Stimulated activated CD4-positive, alpha-beta T cell treated with anti-CD3 and anti-CD28 coated beads, Interleukin-4, amount 100 ng/mL, for 1 hour (primary cell): ENCODE results near the gene XYLT1.
A peak's percentile ranks its signal among the peaks of the same experiment; 100 is the strongest.
"Not testable (repeated sequence)": the region's sequence is repeated elsewhere in the genome, so short reads cannot be mapped to it uniquely, and the experiment has no call there.

Source experiments
- DNase-seq: peaks from one replicate; pipeline ENCODE4 v3.0.0-alpha.2; 2020

XYLT1 gene

DNA sequence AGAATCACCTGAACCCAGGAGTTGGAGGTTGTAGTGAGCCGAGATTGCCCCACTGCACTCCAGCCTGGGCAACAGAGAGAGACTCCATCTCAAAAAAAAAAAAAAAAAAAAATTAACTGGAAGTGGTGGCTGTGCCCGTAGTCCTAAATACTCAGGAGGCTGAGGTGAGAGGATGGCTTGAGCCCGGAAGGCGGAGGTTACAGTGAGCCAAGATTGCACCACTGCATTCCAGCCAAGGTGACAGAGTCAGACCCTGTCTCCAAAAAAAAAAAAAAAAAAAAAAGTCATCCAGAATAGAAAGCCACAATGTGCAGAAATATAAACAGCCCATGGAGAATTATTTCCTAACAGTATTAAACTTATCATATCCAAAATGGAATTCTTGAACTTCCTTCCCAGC, 11.6 kb upstream of the XYLT1 start:
- DNase-seq: not testable (repeated sequence)

- DNase-seq: no peak
Measured at GRCh38 chr16:17481736-17482135, 11.0 kb upstream of the XYLT1 start.

- DNase-seq: not testable (repeated sequence)
Measured at GRCh38 chr16:17477260-17477545, 6.4 kb upstream of the XYLT1 start.

- peak; percentile 19 for DNase-seq
Measured at GRCh38 chr16:17476414-17477259, 5.9 kb upstream of the XYLT1 start.

DNA sequence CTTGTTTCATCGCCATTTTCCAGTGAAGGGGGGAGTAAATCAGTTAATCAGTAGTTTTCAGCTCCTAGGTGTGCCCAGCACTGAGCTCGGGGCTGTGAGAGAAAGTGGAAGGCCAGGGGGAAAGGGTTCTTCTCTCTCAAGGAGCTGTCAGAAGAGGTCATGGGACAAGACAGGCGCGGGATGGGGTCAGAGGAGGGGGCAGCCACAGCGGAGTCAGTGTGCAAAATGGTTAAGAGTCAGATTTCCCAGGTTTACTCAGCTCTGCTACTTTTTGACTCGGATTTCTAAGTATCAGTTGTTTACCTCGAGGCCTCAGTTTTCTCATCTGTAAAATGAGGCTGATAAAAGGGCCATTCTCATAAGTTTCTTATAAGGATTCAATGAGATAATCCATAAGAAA, 4.3 kb upstream of the XYLT1 start:
- DNase-seq: no peak

- DNase-seq: no peak
Measured at GRCh38 chr16:17474572-17474971, 3.8 kb upstream of the XYLT1 start.

DNA sequence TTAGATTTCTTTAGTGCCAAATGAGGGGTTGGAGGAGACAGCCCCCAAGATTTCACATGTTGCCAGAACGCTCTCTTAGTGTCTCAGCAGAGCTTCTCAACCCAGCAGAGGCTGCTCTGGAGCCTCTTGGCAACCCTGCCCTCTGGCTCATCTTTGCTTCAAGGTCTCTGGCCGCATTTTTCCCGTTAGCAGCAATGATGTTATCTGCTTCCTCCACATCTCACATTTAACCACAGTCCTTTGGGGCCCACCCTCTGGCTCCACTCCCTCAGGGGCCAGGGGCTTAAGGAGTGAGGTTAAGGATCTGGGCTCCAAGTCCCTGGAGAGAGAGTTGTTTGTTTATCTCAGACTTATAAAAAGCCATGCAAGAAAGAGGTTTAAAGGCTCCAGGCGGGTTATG, 3.3 kb upstream of the XYLT1 start:
- DNase-seq: no peak

DNA sequence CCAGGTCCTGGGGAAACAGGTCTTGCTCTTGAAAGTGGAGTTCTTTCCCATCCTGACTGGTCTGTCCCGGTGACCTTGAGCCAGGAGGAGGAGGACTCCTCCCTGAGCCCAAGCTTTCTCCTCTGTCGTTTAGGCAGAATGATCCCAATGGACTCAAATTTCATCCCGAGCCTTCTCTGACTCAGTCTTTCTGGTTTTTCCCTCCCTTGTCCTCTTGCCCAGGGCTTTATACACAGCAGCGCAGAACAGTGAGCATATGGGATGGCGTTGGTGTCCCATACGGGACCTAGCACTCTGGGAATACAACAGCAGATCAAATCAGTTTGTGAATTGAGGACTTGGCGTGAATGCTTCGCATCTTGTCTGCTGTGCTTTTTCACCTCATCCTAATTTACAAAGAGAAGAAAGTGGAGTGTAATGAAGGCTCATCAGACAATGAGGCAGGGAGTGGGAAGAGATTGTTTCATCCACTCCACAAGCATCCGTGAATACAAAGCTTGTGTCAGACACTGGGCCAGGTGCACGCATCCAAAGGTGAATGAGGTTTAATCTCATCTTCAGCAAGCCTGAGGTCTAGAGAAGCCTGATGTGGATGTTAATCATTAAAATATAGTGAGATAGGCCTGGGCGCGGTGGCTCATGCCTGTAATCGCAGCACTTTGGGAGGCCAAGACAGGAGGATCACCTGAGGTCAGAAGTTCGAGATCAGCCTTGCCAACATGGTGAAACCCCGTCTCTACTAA, 1.1 kb upstream of the XYLT1 start:
- no peak for DNase-seq

DNA sequence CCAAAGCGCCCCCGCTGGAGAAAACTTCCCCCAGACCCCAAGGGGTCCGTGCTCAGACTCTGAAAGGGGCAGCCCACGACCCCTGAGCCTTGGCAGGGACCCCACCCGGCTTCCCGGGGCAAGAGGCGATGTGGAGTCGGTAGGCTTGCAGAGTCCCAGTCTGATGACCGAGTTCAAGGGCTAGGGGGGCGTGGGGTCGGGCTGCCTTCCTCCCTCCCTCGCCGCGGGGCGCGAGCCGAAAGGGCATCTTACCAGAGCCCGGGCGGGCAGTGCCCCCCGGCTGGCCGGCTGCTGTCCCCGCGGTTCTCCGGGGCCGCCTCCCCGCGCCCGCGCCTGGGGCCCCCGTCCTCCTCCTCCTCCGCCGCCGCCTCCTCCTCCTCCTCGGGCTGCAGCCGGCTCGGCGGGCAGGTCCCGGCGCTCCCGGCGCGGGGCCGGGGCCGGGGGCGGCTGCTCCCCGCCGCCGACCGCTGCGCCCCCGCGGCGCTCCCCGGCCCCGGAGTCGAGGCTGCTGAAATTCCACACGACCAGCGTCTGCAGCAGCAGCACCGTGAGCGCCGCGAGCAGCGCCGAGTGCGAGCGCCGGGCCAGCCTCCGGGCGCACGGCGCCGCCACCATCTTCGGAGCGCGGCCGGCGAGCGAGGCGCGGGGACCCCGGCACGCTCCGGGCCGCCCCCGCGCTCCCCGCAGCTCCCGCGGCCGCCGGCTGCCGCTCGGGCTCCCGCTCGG, 415 bp downstream of the XYLT1 start:
- DNase-seq: peak; percentile 39

DNA sequence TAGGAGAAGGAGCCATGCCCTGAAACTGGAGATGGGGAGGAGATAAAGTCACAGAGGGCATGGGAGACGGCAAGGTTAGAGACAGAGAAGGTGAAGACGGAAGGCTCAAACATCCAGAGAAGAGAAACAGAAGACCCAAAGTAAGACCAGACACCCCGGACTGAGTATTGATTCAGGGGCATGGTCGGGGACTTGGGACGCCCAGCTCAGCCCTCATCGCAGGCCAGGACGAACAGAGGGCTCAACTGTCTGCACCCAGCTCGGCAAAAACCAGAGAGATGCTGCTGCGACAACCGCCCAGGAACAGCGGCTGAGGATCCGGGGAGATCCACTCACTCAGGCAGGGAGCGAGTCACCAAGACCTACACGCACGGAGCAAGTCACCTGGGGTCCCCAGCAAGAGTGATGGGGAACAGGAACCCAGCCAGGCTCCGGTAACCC, 999 bp downstream of the XYLT1 start:
- peak; percentile 32 for DNase-seq

GRCh38 chr16:17469011-17469740, 1.6 kb downstream of the XYLT1 start:
- DNase-seq: no peak

DNA sequence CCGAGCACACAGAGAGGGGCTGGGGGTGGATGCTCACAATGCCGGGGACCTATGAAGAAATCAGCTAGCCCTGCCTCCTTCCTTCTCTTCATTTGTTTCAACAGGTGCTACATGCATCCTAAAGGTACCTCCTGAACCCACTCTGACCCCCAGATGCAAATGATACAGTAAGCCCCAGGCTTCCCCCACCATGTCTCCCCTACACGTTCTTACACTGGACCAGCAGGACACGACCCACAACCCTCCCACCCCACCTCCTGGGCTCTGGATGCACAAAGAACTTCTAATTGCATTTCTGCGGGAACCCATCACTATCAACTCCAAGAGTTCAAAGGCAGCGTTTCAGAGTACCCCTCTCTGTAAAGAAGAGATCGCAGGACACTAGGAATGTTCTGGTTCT, 2.1 kb downstream of the XYLT1 start:
- DNase-seq: no peak

DNA sequence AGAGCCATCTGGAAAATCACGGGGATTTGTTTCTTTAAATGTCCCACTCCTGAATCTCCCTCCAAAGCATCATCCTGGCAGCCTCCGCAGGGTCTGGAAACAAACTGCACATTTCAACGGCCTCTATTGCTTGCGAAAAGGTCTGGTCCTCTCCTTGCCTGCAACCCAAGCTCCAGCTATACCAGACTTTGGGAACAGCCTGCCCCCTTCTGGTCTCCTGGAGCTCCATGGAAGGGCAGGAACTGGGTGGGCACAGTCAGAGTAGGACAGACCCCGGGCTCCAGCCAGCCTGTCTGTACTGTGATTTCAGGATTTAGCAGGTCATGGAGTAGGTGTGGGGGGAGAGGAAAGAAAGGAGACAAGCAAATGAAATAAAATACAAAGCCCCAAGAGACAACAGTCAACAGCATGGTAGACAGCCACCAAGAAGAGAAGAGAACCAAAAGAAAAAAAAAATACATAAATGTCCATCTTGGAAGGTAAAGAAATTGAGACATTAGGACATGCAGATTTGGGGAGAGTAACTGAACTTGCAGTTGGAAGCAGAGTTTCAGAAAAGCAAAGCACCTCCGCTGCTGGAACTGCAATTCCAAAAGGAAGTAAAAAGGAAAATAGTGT, 2.7 kb downstream of the XYLT1 start:
- peak; percentile 25 for DNase-seq

DNA sequence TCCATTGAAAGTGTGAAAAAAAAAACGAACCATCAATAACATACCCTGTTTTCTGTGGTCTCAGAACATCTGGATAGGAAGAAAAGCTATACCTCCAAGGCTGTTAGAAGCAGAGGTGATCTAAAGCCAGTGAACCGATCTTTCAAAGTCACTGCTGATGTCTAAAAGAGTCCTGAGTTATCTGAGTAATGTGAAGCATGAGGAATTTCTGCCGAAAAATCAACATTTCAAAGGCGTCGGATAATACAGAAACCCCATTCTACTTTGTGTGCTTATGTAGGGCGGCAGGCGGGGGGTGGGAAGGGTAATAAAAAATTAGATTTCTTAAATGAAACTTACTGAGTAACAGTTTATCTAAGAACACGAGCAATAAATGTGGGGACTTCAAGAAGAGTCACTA, 3.9 kb downstream of the XYLT1 start:
- no peak for DNase-seq

GRCh38 chr16:17465460-17465859, 5.3 kb downstream of the XYLT1 start:
- DNase-seq: no peak

DNA sequence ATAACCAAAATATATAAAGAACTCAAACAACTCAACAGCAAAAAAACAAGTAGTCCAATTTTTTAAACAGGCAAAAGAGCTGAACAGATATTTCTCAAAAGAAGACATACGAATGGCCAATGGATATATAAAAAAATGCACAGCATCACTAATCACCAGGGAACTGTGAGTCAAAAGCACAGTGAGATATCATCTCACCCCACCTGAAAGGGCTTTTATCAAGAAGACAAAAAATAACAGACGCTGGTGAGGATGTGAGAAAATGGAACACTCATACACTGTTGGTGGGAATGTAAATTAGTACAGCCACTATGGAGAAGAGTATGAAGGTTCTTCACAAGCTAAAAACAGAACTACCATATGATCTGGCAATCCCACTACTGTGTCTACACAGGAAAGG, 7.4 kb downstream of the XYLT1 start:
- no peak for DNase-seq

DNA sequence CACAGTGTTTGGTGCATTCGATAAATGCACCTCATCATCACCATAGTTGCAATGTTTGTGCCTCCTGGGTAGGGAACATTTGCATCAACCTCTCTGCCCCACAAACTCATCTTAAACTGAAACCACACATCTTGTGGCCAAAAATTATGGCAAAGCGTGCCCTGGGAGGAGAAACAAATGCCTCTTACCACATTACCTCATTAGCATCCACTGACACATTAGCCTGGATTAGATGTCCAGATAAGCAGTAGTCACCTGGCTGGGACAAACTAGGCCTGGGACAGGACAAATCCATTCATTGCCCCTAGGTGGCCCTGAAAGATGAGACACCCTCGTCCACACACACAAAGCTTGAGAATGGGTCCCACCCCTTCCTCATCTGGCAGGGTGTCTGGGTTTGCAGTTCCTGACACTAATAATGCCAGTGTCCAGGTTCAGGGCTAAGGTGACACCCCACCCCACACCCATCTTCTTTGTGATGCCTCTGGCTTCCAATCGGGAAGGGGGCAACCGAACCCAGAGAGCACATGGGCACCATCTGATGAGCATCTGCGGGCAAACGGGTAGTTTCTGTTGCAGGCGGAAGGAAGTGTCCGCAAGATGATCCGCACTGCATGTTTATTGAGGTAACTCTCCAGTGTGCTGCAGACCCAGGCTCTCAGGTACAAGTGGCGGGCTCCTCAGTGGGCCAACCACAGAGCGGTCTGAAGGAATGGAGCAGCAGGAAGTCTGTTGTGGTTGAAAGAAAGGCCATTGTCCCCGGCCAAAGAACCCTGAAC, 8.6 kb downstream of the XYLT1 start:
- DNase-seq: no peak

GRCh38 chr16:17460890-17461289, 9.9 kb downstream of the XYLT1 start:
- DNase-seq: no peak

GRCh38 chr16:17459903-17460521, 10.7 kb downstream of the XYLT1 start:
- no peak for DNase-seq

GRCh38 chr16:17457997-17458396, 12.8 kb downstream of the XYLT1 start:
- DNase-seq: no peak

- no peak for DNase-seq
Measured at GRCh38 chr16:17457513-17457912, 13.2 kb downstream of the XYLT1 start.
